ENCODE data around the gene EBP.
A peak's percentile ranks its signal among the peaks of the same experiment; 100 is the strongest.

The EBP gene

DNA sequence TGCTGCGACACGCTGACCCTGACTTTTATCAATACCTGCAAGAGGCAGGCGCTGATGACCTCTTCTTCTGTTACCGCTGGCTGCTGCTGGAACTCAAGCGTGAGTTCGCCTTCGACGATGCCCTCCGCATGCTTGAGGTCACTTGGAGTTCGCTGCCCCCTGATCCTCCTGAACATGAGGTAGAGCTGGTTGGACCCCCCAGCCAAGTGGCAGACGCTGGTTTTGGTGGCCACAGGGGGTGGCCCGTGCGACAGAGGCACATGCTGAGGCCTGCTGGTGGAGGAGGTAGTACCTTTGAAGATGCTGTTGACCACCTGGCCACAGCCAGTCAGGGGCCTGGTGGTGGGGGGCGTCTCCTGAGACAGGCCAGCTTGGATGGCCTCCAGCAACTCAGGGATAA is 38.4 kb downstream of the EBP start:
- no peaks in the 10 kb centered on the region for H3K27me3 Mint-ChIP-seq
- H3K27ac Mint-ChIP-seq = no peak overlapping the region
- ATAC-seq (no peak), DNase-seq (no peak)
- H3K4me1 Mint-ChIP-seq = peaks cover 3% of the 10 kb centered on the region
- H3K9me3 Mint-ChIP-seq = no peaks in the 10 kb centered on the region
- H3K36me3 Mint-ChIP-seq (ENCODE audit: low read depth) = peaks cover 17% of the 10 kb centered on the region
- H3K4me3 Mint-ChIP-seq = no peak overlapping the region

DNA sequence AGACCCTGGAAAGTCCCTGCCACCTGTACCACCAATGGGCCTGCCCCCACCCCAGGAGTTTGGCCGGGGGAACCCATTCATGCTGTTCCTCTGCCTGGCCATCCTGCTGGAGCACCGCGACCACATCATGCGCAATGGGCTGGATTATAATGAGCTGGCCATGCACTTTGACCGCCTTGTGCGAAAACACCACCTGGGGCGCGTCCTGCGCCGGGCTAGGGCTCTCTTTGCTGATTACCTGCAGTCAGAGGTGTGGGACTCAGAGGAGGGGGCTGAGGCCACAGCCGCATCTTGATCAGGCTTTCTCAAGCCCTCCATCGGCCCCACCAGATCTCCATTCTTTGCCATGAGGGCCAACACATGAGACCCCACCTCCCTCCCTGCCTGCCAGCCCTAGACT is 39.1 kb downstream of the EBP start:
- Mint-ChIP-seq H3K4me1 (peaks cover 3% of the 10 kb centered on the region), H3K9me3 (no peaks in the 10 kb centered on the region), H3K4me3 (no peak overlapping the region), H3K27me3 (no peaks in the 10 kb centered on the region), H3K27ac (no peak overlapping the region), H3K36me3 (ENCODE audit: low read depth) (peaks cover 15% of the 10 kb centered on the region)
- DNase-seq = no peak
- no peak for ATAC-seq

DNA sequence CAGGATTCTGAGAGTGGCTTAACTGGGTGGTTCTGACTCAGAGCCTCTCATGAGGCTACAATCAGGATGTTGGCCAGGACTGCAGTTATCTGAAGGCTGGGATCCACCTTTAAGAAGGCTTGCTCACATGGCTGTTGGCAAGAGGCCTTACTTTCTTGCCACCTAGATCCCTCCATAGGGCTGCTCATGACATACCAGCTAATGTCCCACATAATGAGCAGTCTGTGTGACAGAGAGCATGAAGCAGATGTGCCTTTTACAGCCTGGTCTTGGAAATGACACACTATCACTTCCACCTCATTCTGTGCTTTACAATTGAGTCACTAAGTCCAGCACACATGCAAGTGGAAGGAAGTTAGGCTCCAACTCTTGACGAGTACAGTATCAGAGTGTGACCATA is 48.4 kb downstream of the EBP start:
- no peaks in the 10 kb centered on the region for H3K9me3 Mint-ChIP-seq
- no peak overlapping the region for H3K27ac Mint-ChIP-seq
- peaks cover 13% of the 10 kb centered on the region for H3K4me1 Mint-ChIP-seq
- no peak overlapping the region for H3K4me3 Mint-ChIP-seq
- H3K27me3 Mint-ChIP-seq = no peaks in the 10 kb centered on the region
- no peak for DNase-seq
- H3K36me3 Mint-ChIP-seq (ENCODE audit: low read depth) = peaks cover 3% of the 10 kb centered on the region
- peak; percentile 64 for ATAC-seq

DNA sequence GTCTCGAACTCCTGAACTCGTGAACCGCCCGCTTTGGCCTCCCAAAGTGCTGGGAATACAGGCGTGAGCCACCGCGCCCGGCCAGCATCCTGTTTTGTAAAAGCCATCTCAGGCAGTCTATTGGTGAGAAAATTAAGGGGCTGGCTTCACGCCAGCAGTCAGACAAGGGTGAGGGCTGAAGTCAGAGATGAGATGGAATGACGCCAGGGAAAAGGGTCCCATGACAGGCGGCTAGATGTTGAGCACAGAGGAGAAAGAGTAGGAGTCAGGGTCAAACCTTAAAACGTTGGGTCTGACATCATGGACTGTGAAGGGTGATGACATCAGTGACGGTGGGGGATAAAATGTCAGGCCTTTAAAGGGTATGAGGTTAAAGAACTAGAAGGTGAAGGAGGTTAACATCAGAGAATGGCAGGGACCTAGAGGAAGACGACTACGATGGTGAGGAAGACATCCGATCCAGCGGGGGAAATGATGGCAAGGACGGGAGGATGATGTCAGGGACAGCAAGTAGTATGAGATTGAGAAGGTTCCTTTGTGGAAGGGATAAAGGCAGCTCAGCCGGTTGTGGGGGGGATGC is 52.2 kb downstream of the EBP start:
- DNase-seq = no peak
- ATAC-seq = peak; percentile 7
- peak overlapping the region; percentile 100 for H3K27ac Mint-ChIP-seq
- H3K4me1 Mint-ChIP-seq = peaks cover 27% of the 10 kb centered on the region
- no peaks in the 10 kb centered on the region for H3K27me3 Mint-ChIP-seq
- peak overlapping the region; percentile 97 for H3K4me3 Mint-ChIP-seq
- no peaks in the 10 kb centered on the region for H3K9me3 Mint-ChIP-seq
- peaks cover 41% of the 10 kb centered on the region for H3K36me3 Mint-ChIP-seq (ENCODE audit: low read depth)

DNA sequence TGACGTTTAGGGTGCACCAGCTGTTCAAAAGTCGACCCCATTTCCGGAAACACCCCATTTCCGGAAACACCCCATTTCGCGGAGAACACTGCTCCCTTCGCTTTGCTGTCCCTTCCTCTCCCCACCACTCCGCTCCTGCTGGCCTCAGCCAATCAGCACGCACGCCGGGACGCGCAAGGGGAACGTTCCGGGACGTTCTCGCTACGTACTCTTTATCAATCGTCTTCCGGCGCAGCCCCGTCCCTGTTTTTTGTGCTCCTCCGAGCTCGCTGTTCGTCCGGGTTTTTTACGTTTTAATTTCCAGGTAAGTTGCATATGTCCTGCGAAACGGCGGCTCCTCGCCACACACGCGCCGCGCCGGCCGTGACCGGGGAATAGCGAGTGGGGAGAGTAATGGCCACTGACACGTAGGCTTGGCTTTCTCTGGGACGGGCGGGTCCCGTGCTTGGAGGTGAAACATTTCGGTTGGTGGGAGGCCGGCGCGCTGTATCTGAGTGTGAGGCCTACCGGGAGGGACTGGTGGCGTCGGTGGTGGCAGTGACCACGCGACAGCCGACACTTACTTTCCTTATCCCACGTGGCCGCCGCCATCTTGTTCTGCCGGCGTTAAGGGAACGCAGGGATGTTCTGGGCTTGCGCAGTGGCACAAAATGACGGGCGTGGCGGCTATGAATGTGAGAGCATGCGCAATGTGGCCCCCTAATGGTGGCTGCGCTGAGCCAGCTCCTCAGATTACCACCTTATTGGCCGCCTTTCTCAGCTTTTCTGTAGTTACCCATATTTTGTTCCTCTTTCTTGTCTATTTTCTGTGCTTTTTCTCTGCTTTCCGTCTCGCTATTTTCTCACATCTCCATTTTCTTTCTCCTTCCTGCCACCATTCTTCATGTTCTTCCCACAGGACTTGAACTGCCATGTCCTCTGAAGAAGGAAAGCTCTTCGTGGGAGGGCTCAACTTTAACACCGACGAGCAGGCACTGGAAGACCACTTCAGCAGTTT is 53.0 kb downstream of the EBP start, which contains the start of gene RBM3:
Gene RBM3, plus strand, starts transcription at position 215 of the 997 bp plus-strand sequence. Its CDS starts 697 bp downstream, at position 912.
- peak; percentile 85 for DNase-seq
- Mint-ChIP-seq H3K27ac (peak within 1 kb of the TSS; percentile 100), H3K9me3 (no peaks in the 10 kb centered on the region), H3K4me3 (peak within 1 kb of the TSS; percentile 97), H3K4me1 (peaks cover 29% of the 10 kb centered on the region), H3K27me3 (no peaks in the 10 kb centered on the region), H3K36me3 (ENCODE audit: low read depth) (peaks cover 43% of the 10 kb centered on the region)
- peak; percentile 93 for ATAC-seq

DNA sequence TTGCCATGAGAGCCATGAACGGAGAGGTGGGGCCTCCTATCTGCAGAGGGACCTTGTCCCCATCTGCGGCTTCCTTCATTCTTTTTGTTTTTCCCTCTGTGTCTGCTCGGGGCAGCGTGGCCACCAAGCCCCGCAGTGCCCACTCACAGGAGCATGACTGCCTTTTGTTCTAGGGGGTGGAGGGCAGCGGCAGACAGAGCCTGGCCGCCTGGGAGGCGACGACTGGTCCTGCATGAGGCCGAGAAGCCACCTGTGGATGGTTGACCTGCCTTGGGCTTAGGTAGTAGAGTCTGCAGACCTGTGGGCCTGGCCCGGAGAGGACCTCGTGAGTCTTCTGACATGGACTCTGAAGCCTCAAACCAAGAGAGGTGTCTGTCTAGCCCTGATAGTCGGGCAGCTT is 54.0 kb downstream of the EBP start:
- Mint-ChIP-seq H3K4me1 (peaks cover 26% of the 10 kb centered on the region), H3K27me3 (no peaks in the 10 kb centered on the region), H3K36me3 (ENCODE audit: low read depth) (peaks cover 49% of the 10 kb centered on the region), H3K27ac (peak overlapping the region; percentile 100), H3K4me3 (peak overlapping the region; percentile 97), H3K9me3 (no peaks in the 10 kb centered on the region)
- DNase-seq (no peak), ATAC-seq (no peak)

DNA sequence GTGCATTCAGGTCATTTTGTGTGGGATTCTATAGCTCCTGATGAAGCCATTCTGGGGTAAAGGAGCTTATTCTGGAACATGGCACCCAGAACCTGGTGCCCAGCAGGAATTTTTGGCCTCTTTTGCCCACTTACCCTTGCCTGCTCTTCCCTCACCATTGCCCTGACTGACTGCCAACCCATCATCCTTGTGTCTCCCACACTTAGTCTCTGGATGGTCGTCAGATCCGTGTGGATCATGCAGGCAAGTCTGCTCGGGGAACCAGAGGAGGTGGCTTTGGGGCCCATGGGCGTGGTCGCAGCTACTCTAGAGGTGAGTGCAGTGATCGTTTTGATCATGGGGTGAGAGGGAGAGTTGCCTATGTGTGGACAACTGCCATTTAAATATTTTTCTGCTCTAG is 54.5 kb downstream of the EBP start:
- Mint-ChIP-seq H3K36me3 (ENCODE audit: low read depth) (peaks cover 49% of the 10 kb centered on the region), H3K4me1 (peaks cover 26% of the 10 kb centered on the region), H3K27me3 (no peaks in the 10 kb centered on the region), H3K27ac (peak overlapping the region; percentile 100), H3K9me3 (no peaks in the 10 kb centered on the region), H3K4me3 (peak overlapping the region; percentile 97)
- DNase-seq (no peak), ATAC-seq (no peak)
